Stimulated activated CD4-positive, alpha-beta T cell treated with anti-CD3 and anti-CD28 coated beads, Interleukin-15, amount 100 ng/mL, for 1 hour (primary cell): ENCODE measurements around the gene CFL2.
"Not testable (repeated sequence)": the region's sequence is repeated elsewhere in the genome, so short reads cannot be mapped to it uniquely, and the experiment has no call there.

Experiments used
- DNase-seq, 2 donors: peaks; one replicate each; pipeline ENCODE4 v3.0.0-alpha.2; 2020; ENCODE audit warnings: low read depth in 1 of 2, low spot score in 1 of 2

CFL2 gene

GRCh38 chr14:34714320-34715126, at the start of gene CFL2:
Gene CFL2 (minus strand): TSS chr14:34714593. CDS start chr14:34714540, 53 bp downstream.
- DNase-seq = peak; percentile 41 to 64

- no peak for DNase-seq
These were observed 40.8 kb upstream of the CFL2 start for GRCh38 chr14:34755215-34755614.

- DNase-seq = no peak
These were observed 40.3 kb upstream of the CFL2 start for GRCh38 chr14:34754687-34755086.

- no peak for DNase-seq
These were observed 36.3 kb upstream of the CFL2 start for GRCh38 chr14:34750670-34751069.

- DNase-seq = no peak
These were observed 35.8 kb upstream of the CFL2 start for GRCh38 chr14:34750233-34750632.

- DNase-seq = no peak
These were observed 35.0 kb upstream of the CFL2 start for GRCh38 chr14:34749408-34749807.

GRCh38 chr14:34742270-34743115, 28.1 kb upstream of the CFL2 start:
- no peak for DNase-seq

- DNase-seq = no peak
These were observed 27.4 kb upstream of the CFL2 start for GRCh38 chr14:34741840-34742239.

- not testable (repeated sequence) for DNase-seq
These were observed 25.7 kb upstream of the CFL2 start for GRCh38 chr14:34740139-34740538.

- not testable (repeated sequence) for DNase-seq
These were observed 22.7 kb upstream of the CFL2 start for GRCh38 chr14:34737079-34737478.

- no peak for DNase-seq
These were observed 18.9 kb upstream of the CFL2 start for GRCh38 chr14:34733245-34733644.

- DNase-seq = no peak
These were observed 18.4 kb upstream of the CFL2 start for GRCh38 chr14:34732802-34733201.

- DNase-seq = no peak
These were observed 9.5 kb upstream of the CFL2 start for GRCh38 chr14:34723867-34724266.

- no peak for DNase-seq
These were observed 8.5 kb upstream of the CFL2 start for GRCh38 chr14:34722723-34723545.

GRCh38 chr14:34721129-34721528, 6.7 kb upstream of the CFL2 start:
- DNase-seq = no peak

- no peak for DNase-seq
These were observed 4.4 kb upstream of the CFL2 start for GRCh38 chr14:34718750-34719304.

- DNase-seq = no peak
These were observed 902 bp upstream of the CFL2 start for GRCh38 chr14:34715127-34715863.

- DNase-seq = peak in 1 of 2 donors; percentile 25
These were observed 593 bp downstream of the CFL2 start for GRCh38 chr14:34713681-34714319.

GRCh38 chr14:34713122-34713680, 1.2 kb downstream of the CFL2 start:
- no peak for DNase-seq
